ENCODE measurements around the gene MYH13.
"Not testable (repeated sequence)": the region's sequence is repeated elsewhere in the genome, so short reads cannot be mapped to it uniquely, and the experiment has no call there.

MYH13 gene

DNA sequence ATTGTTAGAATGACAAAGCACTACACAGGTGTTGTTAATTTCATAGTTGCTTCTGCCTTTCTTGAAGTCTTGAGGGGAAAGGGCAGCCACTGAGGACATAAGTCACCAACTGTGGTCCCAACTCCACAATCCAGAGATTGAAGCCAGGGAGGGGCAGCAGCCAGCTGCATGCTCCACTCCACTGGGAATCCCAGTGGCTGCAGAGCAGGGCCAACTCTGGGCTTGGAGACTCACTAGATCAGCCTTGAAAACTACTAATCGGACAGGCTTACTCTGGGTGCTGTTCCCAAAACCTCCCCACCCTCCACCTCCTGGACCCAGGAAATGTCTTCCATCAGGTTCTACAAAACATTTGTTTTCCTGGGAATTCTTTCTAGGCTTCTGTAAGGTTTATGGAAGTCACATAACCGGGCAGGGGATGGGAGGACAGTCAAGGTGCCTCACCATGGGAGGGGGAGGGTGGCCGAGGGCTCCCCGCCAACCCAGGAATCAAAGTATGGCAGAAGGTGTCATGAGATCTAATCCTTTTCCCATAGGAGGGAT lies 68.0 kb downstream of the MYH13 start:
- Histone ChIP-seq H3K36me3 (ENCODE audit: control insufficient read depth in 2 of 2, insufficient read depth in 2 of 2, low read length in 2 of 2) (no peaks in the 10 kb centered on the region), H3K27ac (ENCODE audit: low read length) (no peak overlapping the region), H3K27me3 (ENCODE audit: control insufficient read depth in 1 of 2, insufficient read depth in 2 of 2, low read length in 2 of 2) (no peaks in the 10 kb centered on the region)

DNA sequence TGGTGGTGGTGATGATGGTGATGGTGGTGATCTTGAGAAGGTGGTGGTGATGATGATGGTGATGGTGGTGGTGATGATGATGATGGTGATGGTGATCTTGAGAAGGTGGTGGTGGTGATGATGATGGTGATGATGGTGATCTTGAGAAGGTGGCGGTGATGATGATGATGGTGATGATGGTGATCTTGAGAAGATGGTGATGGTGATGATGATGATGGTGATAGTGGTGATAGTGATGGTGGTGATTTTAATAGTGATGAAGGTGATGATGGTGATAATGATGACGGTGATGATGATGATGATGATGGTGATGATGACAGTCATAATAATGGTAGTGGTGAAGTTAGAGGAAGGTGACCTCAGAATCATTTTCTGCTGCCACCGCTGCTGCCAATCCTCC lies 75.1 kb downstream of the MYH13 start:
- H3K9me3 ChIP-seq (ENCODE audit: control insufficient read depth in 2 of 2, low read length in 2 of 2): no peaks in the 10 kb centered on the region
- H3K4me3 ChIP-seq (ENCODE audit: low read length in 2 of 2): no peak overlapping the region

More for the DNA sequence above, 68.0 kb downstream of the MYH13 start:
- no peaks in the 10 kb centered on the region for H3K4me1 ChIP-seq (ENCODE audit: control insufficient read depth, insufficient read depth, low read length)
- H3K4me3 ChIP-seq (ENCODE audit: low read length in 2 of 2): no peak overlapping the region
- H3K9me3 ChIP-seq (ENCODE audit: control insufficient read depth in 2 of 2, low read length in 2 of 2): no peaks in the 10 kb centered on the region
- H3K9ac ChIP-seq (ENCODE audit: low read length in 2 of 2): no peak overlapping the region

DNA sequence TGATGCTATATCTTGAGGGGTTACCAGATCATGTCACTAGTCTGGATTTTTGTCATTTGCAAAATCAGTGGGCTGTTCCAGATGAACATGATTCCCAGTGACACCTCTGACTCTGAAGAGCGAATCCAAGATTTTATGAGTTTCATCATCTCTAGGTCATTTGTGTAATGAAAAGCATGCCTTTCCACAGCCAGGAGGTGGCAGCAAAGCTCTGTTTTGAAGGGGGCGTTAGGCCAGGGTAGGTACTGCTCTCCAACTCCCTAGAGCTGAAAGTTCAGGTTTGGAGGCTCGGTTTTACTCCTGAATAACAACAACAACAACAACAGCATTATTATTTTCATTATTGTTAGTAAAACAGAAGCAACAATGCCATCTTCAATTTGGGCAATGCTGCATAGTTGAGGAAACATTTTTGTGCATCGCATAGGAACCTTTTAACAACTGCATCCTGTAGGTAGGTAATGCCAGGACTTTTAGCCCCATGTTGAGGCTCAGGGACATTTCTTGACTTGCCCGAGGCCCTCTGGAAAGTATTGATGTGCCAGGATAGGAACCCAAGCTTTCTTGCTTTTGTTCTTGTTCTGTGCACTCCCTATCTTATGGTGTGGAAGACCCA lies 77.0 kb downstream of the MYH13 start:
- Histone ChIP-seq H3K36me3 (ENCODE audit: control insufficient read depth in 2 of 2, insufficient read depth in 2 of 2, low read length in 2 of 2) (no peaks in the 10 kb centered on the region), H3K9me3 (ENCODE audit: control insufficient read depth in 2 of 2, low read length in 2 of 2) (no peaks in the 10 kb centered on the region), H3K9ac (ENCODE audit: low read length in 2 of 2) (no peak overlapping the region), H3K4me3 (ENCODE audit: low read length in 2 of 2) (no peak overlapping the region), H3K27ac (ENCODE audit: low read length) (no peak overlapping the region), H3K27me3 (ENCODE audit: control insufficient read depth in 1 of 2, insufficient read depth in 2 of 2, low read length in 2 of 2) (peaks cover 0 to 3% of the 10 kb centered on the region in 2 donors), H3K4me1 (ENCODE audit: control insufficient read depth, insufficient read depth, low read length) (peaks cover 3% of the 10 kb centered on the region)

More for the DNA sequence above, 75.1 kb downstream of the MYH13 start:
- Histone ChIP-seq H3K4me1 (ENCODE audit: control insufficient read depth, insufficient read depth, low read length) (no peaks in the 10 kb centered on the region), H3K9ac (ENCODE audit: low read length in 2 of 2) (no peak overlapping the region), H3K27ac (ENCODE audit: low read length) (no peak overlapping the region), H3K27me3 (ENCODE audit: control insufficient read depth in 1 of 2, insufficient read depth in 2 of 2, low read length in 2 of 2) (peaks cover 0 to under 1% of the 10 kb centered on the region in 2 donors), H3K36me3 (ENCODE audit: control insufficient read depth in 2 of 2, insufficient read depth in 2 of 2, low read length in 2 of 2) (no peaks in the 10 kb centered on the region)

DNA sequence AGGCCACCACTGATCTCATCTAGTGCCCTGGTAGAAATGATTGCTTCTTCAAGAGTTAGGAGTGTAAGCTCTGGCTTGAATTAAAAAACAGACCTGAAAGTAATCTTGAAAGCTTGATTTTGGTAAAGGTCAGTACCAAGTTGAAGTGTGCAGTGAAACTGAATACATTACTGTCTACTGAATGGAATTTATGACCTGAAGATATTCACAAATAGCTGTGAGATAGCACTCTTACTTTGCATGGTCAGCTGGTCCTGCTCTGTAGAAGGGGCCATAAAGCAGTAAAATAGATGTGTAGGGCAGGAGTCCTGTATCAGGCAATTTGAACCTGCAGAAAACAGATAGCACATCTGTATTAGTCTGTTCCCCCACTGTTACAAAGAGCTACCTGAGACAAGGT lies 78.6 kb downstream of the MYH13 start:
- no peaks in the 10 kb centered on the region for H3K9me3 ChIP-seq (ENCODE audit: control insufficient read depth in 2 of 2, low read length in 2 of 2)
- peaks cover 3% of the 10 kb centered on the region for H3K4me1 ChIP-seq (ENCODE audit: control insufficient read depth, insufficient read depth, low read length)
- no peak overlapping the region for H3K27ac ChIP-seq (ENCODE audit: low read length)

DNA sequence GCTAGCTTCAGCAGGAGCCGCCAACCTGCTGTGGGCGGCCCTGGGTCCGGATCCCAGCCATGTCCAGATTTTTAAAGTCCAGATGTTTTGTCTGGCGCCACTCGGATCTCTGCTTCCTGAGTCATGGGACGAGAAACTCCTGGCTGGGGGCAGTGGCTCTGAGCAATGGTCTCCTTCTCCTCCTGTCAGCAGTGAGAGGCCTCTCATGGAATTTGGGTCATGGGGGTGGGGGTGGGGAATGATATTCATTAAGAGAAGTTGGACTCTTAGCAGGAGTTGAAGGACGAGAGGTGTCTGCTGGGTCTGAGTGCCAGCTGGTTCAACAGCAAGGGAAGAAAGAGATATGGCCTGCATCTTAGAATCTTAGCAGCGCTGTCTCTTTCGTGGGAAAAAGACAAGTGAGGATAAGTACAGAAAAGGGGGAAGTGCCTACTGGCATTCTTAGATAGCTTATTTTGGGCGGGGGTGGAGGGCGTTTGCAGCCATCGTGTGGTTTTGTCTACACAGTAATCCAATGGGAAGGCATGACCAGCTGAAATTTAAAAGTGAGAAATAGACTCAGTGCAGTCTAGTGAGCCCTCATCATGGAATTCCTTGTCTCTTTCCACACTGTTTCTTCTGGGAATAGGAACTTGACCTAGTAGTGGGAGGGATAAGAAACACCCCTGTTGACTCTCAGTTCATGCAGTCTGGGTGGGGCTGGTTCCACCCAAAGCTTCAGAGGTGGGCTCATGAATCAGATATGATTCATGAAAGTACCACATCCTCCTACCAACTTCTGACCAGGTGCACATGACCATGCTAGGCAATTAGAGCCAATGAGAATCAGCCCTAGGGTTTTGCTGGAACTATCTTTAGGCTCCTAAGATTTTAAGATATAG lies 80.5 kb downstream of the MYH13 start:
- Histone ChIP-seq H3K4me3 (ENCODE audit: low read length in 2 of 2) (no peak overlapping the region), H3K9ac (ENCODE audit: low read length in 2 of 2) (no peak overlapping the region), H3K4me1 (ENCODE audit: control insufficient read depth, insufficient read depth, low read length) (peaks cover 3% of the 10 kb centered on the region), H3K27me3 (ENCODE audit: control insufficient read depth in 1 of 2, insufficient read depth in 2 of 2, low read length in 2 of 2) (peaks cover 0 to 9% of the 10 kb centered on the region in 2 donors), H3K36me3 (ENCODE audit: control insufficient read depth in 2 of 2, insufficient read depth in 2 of 2, low read length in 2 of 2) (no peaks in the 10 kb centered on the region), H3K27ac (ENCODE audit: low read length) (no peak overlapping the region), H3K9me3 (ENCODE audit: control insufficient read depth in 2 of 2, low read length in 2 of 2) (no peaks in the 10 kb centered on the region)

More for the DNA sequence above, 78.6 kb downstream of the MYH13 start:
- H3K9ac ChIP-seq (ENCODE audit: low read length in 2 of 2): no peak overlapping the region
- H3K36me3 ChIP-seq (ENCODE audit: control insufficient read depth in 2 of 2, insufficient read depth in 2 of 2, low read length in 2 of 2): no peaks in the 10 kb centered on the region
- peaks cover 0 to 6% of the 10 kb centered on the region in 2 donors for H3K27me3 ChIP-seq (ENCODE audit: control insufficient read depth in 1 of 2, insufficient read depth in 2 of 2, low read length in 2 of 2)
- no peak overlapping the region for H3K4me3 ChIP-seq (ENCODE audit: low read length in 2 of 2)

DNA sequence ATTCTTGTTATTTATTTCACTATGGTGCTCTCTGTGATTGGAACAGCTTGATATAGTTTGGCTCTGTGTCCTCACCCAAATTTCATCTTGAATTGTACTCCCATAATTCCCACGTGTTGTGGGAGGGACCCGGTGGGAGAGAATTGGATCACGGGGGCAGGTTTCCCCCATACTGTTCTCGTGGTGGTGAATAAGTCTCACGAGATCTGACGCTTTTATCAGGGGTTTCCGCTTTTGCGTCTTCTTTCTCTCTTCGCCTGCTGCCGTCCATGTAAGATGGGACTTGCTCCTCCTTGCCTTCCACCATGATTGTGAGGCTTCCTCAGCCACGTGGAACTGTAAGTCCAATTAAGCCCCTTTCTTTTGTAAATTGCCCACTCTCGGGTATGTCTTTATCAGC lies 81.2 kb downstream of the MYH13 start:
- not testable (repeated sequence) for H3K27me3 ChIP-seq (ENCODE audit: control insufficient read depth in 1 of 2, insufficient read depth in 2 of 2, low read length in 2 of 2); H3K9ac ChIP-seq (ENCODE audit: low read length in 2 of 2); H3K27ac ChIP-seq (ENCODE audit: low read length); H3K4me1 ChIP-seq (ENCODE audit: control insufficient read depth, insufficient read depth, low read length); H3K36me3 ChIP-seq (ENCODE audit: control insufficient read depth in 2 of 2, insufficient read depth in 2 of 2, low read length in 2 of 2); H3K4me3 ChIP-seq (ENCODE audit: low read length in 2 of 2); H3K9me3 ChIP-seq (ENCODE audit: control insufficient read depth in 2 of 2, low read length in 2 of 2)

DNA sequence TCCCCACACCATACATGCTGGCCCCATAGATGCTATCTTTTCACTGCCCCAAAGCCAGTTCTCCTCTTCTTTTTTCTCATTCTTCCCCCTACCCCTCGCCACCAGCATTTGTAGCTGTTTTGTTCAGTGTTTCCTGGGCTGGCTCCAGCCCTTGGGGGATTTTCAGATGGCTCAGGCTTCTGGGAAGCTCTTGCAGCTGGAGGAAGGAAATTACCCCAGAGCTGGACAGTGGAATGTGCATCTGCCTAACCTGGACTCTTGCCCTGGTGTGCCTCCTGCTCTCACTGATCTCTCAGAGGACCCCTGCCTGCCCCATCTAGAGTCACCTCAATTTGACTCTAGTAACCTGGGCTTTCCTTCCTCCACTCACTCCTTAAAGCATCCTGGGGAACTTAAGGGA lies 82.8 kb downstream of the MYH13 start:
- H3K9me3 ChIP-seq (ENCODE audit: control insufficient read depth in 2 of 2, low read length in 2 of 2): no peaks in the 10 kb centered on the region
- no peak overlapping the region for H3K27ac ChIP-seq (ENCODE audit: low read length)
- no peaks in the 10 kb centered on the region for H3K36me3 ChIP-seq (ENCODE audit: control insufficient read depth in 2 of 2, insufficient read depth in 2 of 2, low read length in 2 of 2)
- no peak overlapping the region for H3K9ac ChIP-seq (ENCODE audit: low read length in 2 of 2)
- peaks cover 3% of the 10 kb centered on the region for H3K4me1 ChIP-seq (ENCODE audit: control insufficient read depth, insufficient read depth, low read length)
- H3K27me3 ChIP-seq (ENCODE audit: control insufficient read depth in 1 of 2, insufficient read depth in 2 of 2, low read length in 2 of 2): peaks cover 0 to 10% of the 10 kb centered on the region in 2 donors
- H3K4me3 ChIP-seq (ENCODE audit: low read length in 2 of 2): no peak overlapping the region

DNA sequence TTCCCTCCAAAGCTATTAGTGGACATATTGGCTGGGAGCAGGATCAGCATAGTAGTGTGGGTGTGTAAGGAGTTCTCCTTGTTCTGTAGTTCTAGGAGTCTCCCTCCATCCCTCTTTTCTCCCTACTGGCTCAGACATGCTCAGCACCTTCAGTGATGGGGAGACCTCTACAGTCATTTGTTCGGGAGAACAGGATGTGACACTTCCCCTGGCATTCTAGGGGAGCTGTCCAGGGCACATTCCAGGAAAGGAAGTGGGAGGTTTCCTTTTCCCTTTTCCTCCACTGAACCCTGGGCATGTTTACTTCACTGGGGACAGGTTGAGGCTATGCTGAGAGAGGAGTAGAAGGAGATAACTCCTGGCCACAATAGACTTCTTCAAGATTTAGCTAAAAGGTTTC lies 86.5 kb downstream of the MYH13 start:
- H3K4me1 ChIP-seq (ENCODE audit: control insufficient read depth, insufficient read depth, low read length): no peaks in the 10 kb centered on the region
- H3K9ac ChIP-seq (ENCODE audit: low read length in 2 of 2): no peak overlapping the region
- H3K27ac ChIP-seq (ENCODE audit: low read length): no peak overlapping the region
- peaks cover 0 to 1% of the 10 kb centered on the region in 2 donors for H3K9me3 ChIP-seq (ENCODE audit: control insufficient read depth in 2 of 2, low read length in 2 of 2)
- no peaks in the 10 kb centered on the region for H3K36me3 ChIP-seq (ENCODE audit: control insufficient read depth in 2 of 2, insufficient read depth in 2 of 2, low read length in 2 of 2)
- peaks cover 0 to 8% of the 10 kb centered on the region in 2 donors for H3K27me3 ChIP-seq (ENCODE audit: control insufficient read depth in 1 of 2, insufficient read depth in 2 of 2, low read length in 2 of 2)
- H3K4me3 ChIP-seq (ENCODE audit: low read length in 2 of 2): no peak overlapping the region

DNA sequence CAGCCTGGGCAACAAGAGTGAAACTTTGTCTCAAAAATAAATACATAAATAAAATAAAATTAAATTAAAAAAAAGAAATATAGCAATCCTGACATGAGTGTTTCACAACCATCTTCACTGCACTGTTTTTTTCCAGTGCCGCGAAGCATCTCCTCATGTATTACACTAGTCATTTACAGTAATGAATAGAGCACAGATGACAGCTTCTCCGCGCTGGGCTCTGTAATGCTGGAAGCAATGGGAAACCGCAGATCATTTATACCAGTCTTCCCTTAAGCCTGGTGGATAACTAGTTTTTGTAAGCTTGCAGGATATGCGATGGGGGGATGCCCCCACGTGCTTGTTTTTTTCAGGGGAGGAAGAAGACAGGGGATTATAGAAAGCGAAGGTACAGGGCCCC lies 86.9 kb downstream of the MYH13 start:
- Histone ChIP-seq H3K36me3 (ENCODE audit: control insufficient read depth in 2 of 2, insufficient read depth in 2 of 2, low read length in 2 of 2) (no peaks in the 10 kb centered on the region), H3K4me1 (ENCODE audit: control insufficient read depth, insufficient read depth, low read length) (no peaks in the 10 kb centered on the region), H3K27ac (ENCODE audit: low read length) (no peak overlapping the region), H3K27me3 (ENCODE audit: control insufficient read depth in 1 of 2, insufficient read depth in 2 of 2, low read length in 2 of 2) (peaks cover 0 to 8% of the 10 kb centered on the region in 2 donors), H3K4me3 (ENCODE audit: low read length in 2 of 2) (no peak overlapping the region), H3K9me3 (ENCODE audit: control insufficient read depth in 2 of 2, low read length in 2 of 2) (peaks cover 0 to 3% of the 10 kb centered on the region in 2 donors), H3K9ac (ENCODE audit: low read length in 2 of 2) (no peak overlapping the region)

DNA sequence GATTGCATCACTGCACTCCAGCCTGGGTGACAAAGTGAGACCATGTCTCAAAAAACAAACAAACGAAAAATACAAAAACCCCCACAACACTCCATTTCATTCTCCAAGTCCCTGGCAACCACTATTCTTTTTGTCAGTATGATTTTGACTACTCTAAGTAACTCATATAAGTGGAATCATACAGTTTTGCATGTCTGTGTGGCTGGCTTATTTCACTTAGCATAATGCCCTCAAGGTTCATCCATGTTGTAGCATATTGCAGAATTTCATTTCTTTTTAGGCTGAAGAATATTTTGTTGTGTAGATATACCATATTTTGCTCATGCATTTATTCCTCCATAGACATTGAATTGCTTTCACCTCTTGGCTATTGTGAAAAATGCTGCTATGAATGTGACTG lies 92.7 kb downstream of the MYH13 start:
- no peak overlapping the region for H3K9ac ChIP-seq (ENCODE audit: low read length in 2 of 2)
- H3K27me3 ChIP-seq (ENCODE audit: control insufficient read depth in 1 of 2, insufficient read depth in 2 of 2, low read length in 2 of 2): no peaks in the 10 kb centered on the region
- H3K27ac ChIP-seq (ENCODE audit: low read length): no peak overlapping the region
- H3K4me3 ChIP-seq (ENCODE audit: low read length in 2 of 2): no peak overlapping the region
- peaks cover 0 to 3% of the 10 kb centered on the region in 2 donors for H3K9me3 ChIP-seq (ENCODE audit: control insufficient read depth in 2 of 2, low read length in 2 of 2)
- H3K4me1 ChIP-seq (ENCODE audit: control insufficient read depth, insufficient read depth, low read length): no peaks in the 10 kb centered on the region
- H3K36me3 ChIP-seq (ENCODE audit: control insufficient read depth in 2 of 2, insufficient read depth in 2 of 2, low read length in 2 of 2): no peaks in the 10 kb centered on the region

Measured in stomach smooth muscle (tissue), 2 donors.